ENCODE results near the gene NXPH3. TPM values are rescaled to one million over a fixed set of nuclear protein-coding genes. Genes with fewer than 3 reads are reported as not detected.
A peak's percentile ranks its signal among the peaks of the same experiment; 100 is the strongest.

NXPH3 gene
- total and polyA plus RNA-seq, 10 of the 15 experiments (the other 5 are each of a cell fraction or from before 2014, with no cell fraction given), result 0.08 to 0.35 (median 0.12) TPM; not detected in 2

- intact Hi-C loops (cut with micrococcal nuclease; ENCODE audit: unreplicated experiment), result no loop called here
- RAD21 ChIA-PET (ENCODE audit: unreplicated experiment), result interaction anchor here (1.0 to 1.3 kb wide), 2 partner anchors 16 to 46 kb away, joined by 3 to 5 read pairs; no protein-coding TSS in a partner anchor
- H3K36me3 ChIP-seq (ENCODE audit: control insufficient read depth in 2 of 2, insufficient read depth in 2 of 2, low read length in 1 of 2), result 0 out of 4 replicates have a peak, but pooled peaks cover 0 to 4% of the 10 kb centered on the region in 2 experiments
- WGBS (ENCODE audit: insufficient coverage, insufficient replicate concordance, low lambda C conversion rate, missing lambda C conversion rate), result 88% methylated on average over 6 of the region's 6 CpGs
- in situ Hi-C loops (cut with MboI), result no loop called here
- SMC1A ChIA-PET (ENCODE audit: uncharacterized antibody, unreplicated experiment), result interaction anchor here (1.6 to 5.6 kb wide), 2 partner anchors 17 to 42 kb away, joined by 3 to 53 read pairs; no protein-coding TSS in a partner anchor
- FAIRE-seq (no peak), DNase-seq (ENCODE audit: low read depth, low spot score) (no peak), ATAC-seq (peak; percentile 75)
- H2AFZ ChIP-seq (ENCODE audit: control insufficient read depth, low read depth, low read length), result no peak overlapping the region
- peak overlapping the region; percentile 46 for H3K27ac ChIP-seq (ENCODE audit: control insufficient read depth, insufficient read depth)
- H3K4me3 ChIP-seq, result no peak overlapping the region
- H4K20me1 ChIP-seq (ENCODE audit: control insufficient read depth, insufficient read depth), result no peaks in the 10 kb centered on the region
- no peaks in the 10 kb centered on the region for H3K4me1 ChIP-seq (ENCODE audit: control insufficient read depth, insufficient read depth, low read length)
- no peak overlapping the region for H3K9ac ChIP-seq (ENCODE audit: control insufficient read depth, insufficient read depth, low read length)
- no peak overlapping the region; the same call in 1 of the 2 replicates for H3K4me2 ChIP-seq (ENCODE audit: control insufficient read depth, insufficient read depth)
- no TSS peak for BruUV-seq (replicated peaks)
- CTCF ChIA-PET, result interaction anchor here (1.9 to 2.0 kb wide), 2 partner anchors 16 to 66 kb away, joined by 9 read pairs; no protein-coding TSS in a partner anchor
- H3K9me3 ChIP-seq (replicated peaks; ENCODE audit: control insufficient read depth, insufficient read depth, low read length), result no peaks in the 10 kb centered on the region
- POLR2A ChIA-PET, result interaction anchor here (0.6 to 1.5 kb wide), 2 partner anchors 32 to 1519 kb away, joined by 3 to 4 read pairs; no protein-coding TSS in a partner anchor
- H3K79me2 ChIP-seq (ENCODE audit: control insufficient read depth, insufficient read depth, low read length), result peaks cover 26% of the 10 kb centered on the region
- no peaks in the 10 kb centered on the region for H3K27me3 ChIP-seq (replicated peaks in 1 of 2; ENCODE audit: control insufficient read depth in 2 of 2, insufficient read depth in 2 of 2, low read length in 1 of 2)
- TF ChIP-seq MEF2B (IDR thresholded peaks at IDR 0.05; ENCODE audit: partially characterized antibody, poor library complexity, severe bottlenecking), result no peak
- no peak for TF ChIP-seq EP300 (IDR thresholded peaks at IDR 0.05; ENCODE audit: borderline replicate concordance in 1 of 2, control insufficient read depth in 1 of 2, low read depth in 2 of 2, low read length in 2 of 2)
- no peak for TF ChIP-seq KAT2A (conservative IDR thresholded peaks at IDR 0.05; ENCODE audit: control insufficient read depth, low read depth, low read length)
- no peak for TF ChIP-seq MXI1 (IDR thresholded peaks at IDR 0.05; ENCODE audit: low read depth, low read length)
- TF ChIP-seq BHLHE40 (IDR thresholded peaks at IDR 0.05; ENCODE audit: borderline replicate concordance in 1 of 2, low read depth in 2 of 2, low read length in 1 of 2), result no peak
- TF ChIP-seq MYC (IDR thresholded peaks at IDR 0.05; ENCODE audit: insufficient read depth, insufficient read length, insufficient replicate concordance, low read length, severe bottlenecking), result no peak
- TF ChIP-seq USF1 (IDR thresholded peaks at IDR 0.05; ENCODE audit: borderline replicate concordance, extremely low read length, insufficient read depth, low read depth, low read length), result no peak
- TF ChIP-seq ETV6 (conservative IDR thresholded peaks at IDR 0.05 in 1 of 2, IDR thresholded peaks at IDR 0.05 in 1 of 2; ENCODE audit: borderline replicate concordance in 1 of 2, low read depth in 1 of 2), result no peak
- no peak for TF ChIP-seq ELK1 (IDR thresholded peaks at IDR 0.05; ENCODE audit: low read depth, low read length)
- no peak for TF ChIP-seq CEBPB (IDR thresholded peaks at IDR 0.05; ENCODE audit: borderline replicate concordance in 1 of 2, low read depth in 2 of 2, low read length in 2 of 2)
- TF ChIP-seq CBX3 (IDR thresholded peaks at IDR 0.05; ENCODE audit: borderline replicate concordance, low read depth), result no peak
- TF ChIP-seq ZBTB40 (IDR thresholded peaks at IDR 0.05; ENCODE audit: borderline replicate concordance), result no peak
- no peak for TF ChIP-seq SMAD1 (IDR thresholded peaks at IDR 0.05; ENCODE audit: low read depth, partially characterized antibody)
- TF ChIP-seq YBX1 (IDR thresholded peaks at IDR 0.05), result no peak
These were observed 54.6 kb downstream of the NXPH3 start for GRCh38 chr17:49630113-49630900.

Measured in GM12878 (cell line).